ENCODE results near the gene EHD4.

- TF ChIP-seq GATA2 (IDR thresholded peaks at IDR 0.05; ENCODE audit: low read depth, low read length) (no peak), GATA3 (IDR thresholded peaks at IDR 0.05; ENCODE audit: low read depth, low read length) (no peak)
These were observed 1.1 kb downstream of the EHD4 start for GRCh38 chr15:41971089-41971894.
